K562 (cell line): ENCODE results near the gene SPATA2L. TPM values are rescaled to one million over a fixed set of nuclear protein-coding genes. Genes with fewer than 3 reads are reported as not detected.
A peak's percentile ranks its signal among the peaks of the same experiment; 100 is the strongest.

Experiments used
- ARID2 ChIP-seq: fragments of 450-650 bp; IDR thresholded peaks from 2 replicates; pipeline ENCODE4 v1.6.1; 2017; ENCODE audit warnings: antibody characterized with exemption, mild to moderate bottlenecking
- BCOR ChIP-seq: fragments of 450-650 bp; IDR thresholded peaks from 2 replicates; pipeline ENCODE4 v1.6.1; 2016
- CUX1 ChIP-seq: fragments of 200-800 bp; sonication (Bioruptor generic); IDR thresholded peaks from 2 replicates; pipeline ENCODE4 v1.6.1; 2016; ENCODE audit warnings: missing genetic modification characterization, missing compliant biosample characterization
- E2F5 ChIP-seq: sonication (generic); formaldehyde crosslinking; IDR thresholded peaks from 2 replicates; pipeline ENCODE4 v1.8.0; 2022; ENCODE audit warnings: mild to moderate bottlenecking, missing genetic modification reagents
- ELF1 ChIP-seq: fragments of 200-800 bp; sonication (Bioruptor generic); IDR thresholded peaks from 2 replicates; pipeline ENCODE4 v1.6.1; 2016; ENCODE audit warnings: missing genetic modification characterization, missing compliant biosample characterization
- HDAC8 ChIP-seq: fragments of 450-650 bp; IDR thresholded peaks from 2 replicates; pipeline ENCODE4 v1.6.1; 2016; ENCODE audit warnings: mild to moderate bottlenecking, missing genetic modification characterization, moderate library complexity, missing compliant biosample characterization
- KAT8 ChIP-seq: fragments of 450-650 bp; IDR thresholded peaks from 2 replicates; pipeline ENCODE4 v1.6.1; 2016; ENCODE audit warnings: low read depth, mild to moderate bottlenecking
- MITF ChIP-seq: IDR thresholded peaks from 2 replicates; pipeline ENCODE4 v1.6.1; 2014; ENCODE audit warnings: antibody characterized with exemption
- NBN ChIP-seq: fragments of 450-650 bp; IDR thresholded peaks from 2 replicates; pipeline ENCODE4 v1.6.1; 2016; ENCODE audit warnings: low read depth, mild to moderate bottlenecking
- NCOA1 ChIP-seq: fragments of 450-650 bp; IDR thresholded peaks from 2 replicates; pipeline ENCODE4 v1.6.1; 2016; ENCODE audit warnings: low read depth
- RBM14 ChIP-seq: fragments of 200-400 bp; formaldehyde crosslinking; IDR thresholded peaks from 2 replicates; pipeline ENCODE4 v1.6.1; 2018; ENCODE audit warnings: low read depth, mild to moderate bottlenecking, low read length, moderate library complexity, borderline replicate concordance; ENCODE audit not compliant: insufficient read depth
- RBM22 ChIP-seq: fragments of 200-400 bp; formaldehyde crosslinking; IDR thresholded peaks from 2 replicates; pipeline ENCODE4 v1.6.1; 2018; ENCODE audit warnings: low read length, low read depth; ENCODE audit not compliant: poor library complexity, severe bottlenecking
- RFX7 ChIP-seq: fragments of 250-450 bp; sonication (Bioruptor Pico); IDR thresholded peaks from 2 replicates; pipeline ENCODE4 v1.5.1; 2021; ENCODE audit warnings: mild to moderate bottlenecking
- TFE3 ChIP-seq: fragments of 450-650 bp; formaldehyde crosslinking; IDR thresholded peaks from 2 replicates; pipeline ENCODE4 v1.4.0; 2020; ENCODE audit warnings: mild to moderate bottlenecking, mixed read lengths
- ZNF133 ChIP-seq: fragments of 250-450 bp; sonication (Bioruptor Pico); IDR thresholded peaks from 2 replicates; pipeline ENCODE4 v1.4.0; 2020; ENCODE audit warnings: mild to moderate bottlenecking
- ZNF274 ChIP-seq: IDR thresholded peaks from 2 replicates; pipeline ENCODE4 v1.6.1; 2011; ENCODE audit warnings: low read depth, mild to moderate bottlenecking, low read length, moderate library complexity, borderline replicate concordance
- ZNF316 ChIP-seq: fragments of 450-650 bp; IDR thresholded peaks from 2 replicates; pipeline ENCODE4 v1.6.1; 2016
- polyA plus RNA-seq, 8 experiments: library from polyadenylated mRNA; depleted of rRNA in 4 of 8; stranded (reverse) in 5 of 8; unstranded in 3 of 8; fragments of >200 nt; fragmentation: Nextera tagmentation in 2 of 8; fragmentation: Illumina TruSeq in 1 of 8; extraction: Ambion mirVana in 2 of 8; extraction: Trizol in 1 of 8; gene quantifications; 2 replicates each; pipeline versions ENCODE4 v1.2.1 to v1.2.3, GENCODE V29; 2011 to 2014; ENCODE audit warnings: inconsistent platforms in 1 of 8, missing spikeins in 1 of 8
- total RNA-seq, 7 experiments: library from RNA; depleted of rRNA in 6 of 7; stranded (reverse); fragments of >200 nt in 6 of 7; fragmentation: Illumina TruSeq in 2 of 7; extraction: Trizol in 2 of 7; gene quantifications; 2 replicates each; pipeline versions ENCODE4 v1.2.1 to v1.2.3, GENCODE V29; 2011 to 2021; ENCODE audit warnings: low replicate concordance in 1 of 7

SPATA2L gene
- total and polyA plus RNA-seq, 9 of the 15 experiments (the other 6 are each of a cell fraction or from before 2014, with no cell fraction given), result 0.13 to 19.2 (median 4.8) TPM; not detected in 1

- TF ChIP-seq E2F5, result peak; percentile 69; the same call in 1 of the 2 replicates
- TF ChIP-seq TFE3 (CRISPR knock-in tag), result no peak
- TF ChIP-seq ZNF316, result no peak
- TF ChIP-seq RBM14, result no peak
- no peak for TF ChIP-seq CUX1
- TF ChIP-seq RFX7 (CRISPR knock-in tag), result no peak
- no peak for TF ChIP-seq KAT8
- no peak; the same call in 1 of the 2 replicates for TF ChIP-seq ZNF274
- TF ChIP-seq ELF1 (tag), result peak; percentile 99
- no peak; the same call in 1 of the 2 replicates for TF ChIP-seq NCOA1
- no peak for TF ChIP-seq BCOR
- TF ChIP-seq MITF, result no peak
- no peak for TF ChIP-seq NBN
- TF ChIP-seq RBM22, result peak; percentile 92
- no peak for TF ChIP-seq ZNF133 (CRISPR knock-in tag)
- TF ChIP-seq HDAC8 (tag), result no peak
- no peak for TF ChIP-seq ARID2
Measured at GRCh38 chr16:89657442-89658220, 43.9 kb downstream of the SPATA2L start, which contains the start of the genes CHMP1A and SPATA33 (continued).
